GM19351 (cell line): ENCODE results near the gene NR2C2.
"Not testable (repeated sequence)": the region's sequence is repeated elsewhere in the genome, so short reads cannot be mapped to it uniquely, and the experiment has no call there.

Experiments
- ATAC-seq: cut with Tn5 transposase; IDR thresholded peaks from one replicate; pipeline ENCODE4 v1.9.1; 2021; ENCODE audit warnings: mild to moderate bottlenecking, moderate library complexity; ENCODE audit not compliant: unreplicated experiment

The NR2C2 gene

GRCh38 chr3:14957153-14957552 lies 9.8 kb downstream of the NR2C2 start:
- ATAC-seq: no peak

GRCh38 chr3:14957925-14958324 lies 10.5 kb downstream of the NR2C2 start:
- ATAC-seq: no peak

DNA sequence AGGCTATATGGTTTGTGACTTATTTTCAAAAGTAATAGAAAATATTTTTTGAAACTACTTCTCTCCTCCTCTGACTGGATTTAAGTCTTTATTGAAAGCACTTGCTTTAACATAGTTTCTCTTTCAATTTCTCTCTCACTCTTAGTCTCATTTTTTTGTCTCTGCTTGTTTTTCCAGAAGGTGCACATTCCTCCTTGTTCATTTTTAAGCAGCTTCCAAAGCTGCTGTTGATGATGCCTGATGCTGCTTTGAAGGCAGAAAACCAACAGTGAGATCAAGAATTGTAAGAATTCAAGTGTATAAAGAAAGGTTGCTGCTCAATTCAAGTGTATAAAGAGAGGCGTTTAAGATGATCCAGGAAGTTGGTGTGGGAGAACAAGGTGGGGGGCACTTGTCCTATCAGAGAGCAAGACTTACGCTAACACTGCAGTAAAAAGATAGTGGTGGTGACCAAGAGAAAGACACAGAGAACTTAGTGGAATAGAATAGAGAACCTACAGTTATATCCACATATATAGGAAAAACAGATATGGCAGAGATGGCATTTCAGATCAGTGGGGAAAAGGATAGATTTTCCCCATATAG lies 12.1 kb downstream of the NR2C2 start:
- no peak for ATAC-seq

- ATAC-seq: no peak
Measured at GRCh38 chr3:14962762-14963161, 15.4 kb downstream of the NR2C2 start.

DNA sequence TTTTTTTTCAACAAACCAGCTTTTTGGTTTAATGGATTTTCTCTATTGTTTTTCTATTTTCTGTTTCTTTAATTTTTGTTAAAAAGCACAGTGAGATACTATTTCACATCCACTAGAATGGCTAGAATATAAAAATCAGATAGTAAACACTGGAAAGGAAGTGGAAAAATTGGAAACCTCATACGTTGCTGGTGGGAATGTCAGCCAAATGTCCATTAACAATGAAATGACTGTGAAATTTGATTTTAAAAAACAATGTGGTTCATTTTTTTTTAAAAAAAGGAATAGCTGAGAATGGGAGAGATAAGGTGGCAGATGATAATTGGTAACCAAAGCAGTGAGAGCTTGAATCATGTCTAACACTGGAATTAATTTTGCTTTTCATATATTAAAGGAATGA lies 19.9 kb downstream of the NR2C2 start:
- ATAC-seq: no peak

DNA sequence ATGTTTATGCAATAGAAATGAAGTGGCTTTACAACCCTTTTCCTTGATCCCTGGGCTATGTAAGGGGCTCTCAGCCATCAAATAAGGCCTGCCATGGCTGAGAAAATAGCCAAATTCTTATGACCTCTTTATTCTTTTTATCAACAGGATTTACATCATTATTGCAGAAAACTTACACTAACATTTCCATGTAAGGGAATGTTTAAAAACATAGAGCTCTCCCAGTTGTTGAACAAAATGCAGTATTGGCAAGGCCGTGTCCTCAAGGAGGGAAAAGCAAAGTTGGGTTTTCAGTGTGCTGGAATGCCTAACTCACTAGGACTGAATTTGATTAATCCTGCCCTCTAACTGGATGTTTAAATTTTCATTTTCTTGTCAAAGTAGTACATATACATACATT lies 22.3 kb downstream of the NR2C2 start:
- ATAC-seq: no peak

GRCh38 chr3:14976317-14976716 lies 28.9 kb downstream of the NR2C2 start:
- ATAC-seq: no peak

GRCh38 chr3:14980689-14981088 lies 33.3 kb downstream of the NR2C2 start:
- ATAC-seq: peak; percentile 75

DNA sequence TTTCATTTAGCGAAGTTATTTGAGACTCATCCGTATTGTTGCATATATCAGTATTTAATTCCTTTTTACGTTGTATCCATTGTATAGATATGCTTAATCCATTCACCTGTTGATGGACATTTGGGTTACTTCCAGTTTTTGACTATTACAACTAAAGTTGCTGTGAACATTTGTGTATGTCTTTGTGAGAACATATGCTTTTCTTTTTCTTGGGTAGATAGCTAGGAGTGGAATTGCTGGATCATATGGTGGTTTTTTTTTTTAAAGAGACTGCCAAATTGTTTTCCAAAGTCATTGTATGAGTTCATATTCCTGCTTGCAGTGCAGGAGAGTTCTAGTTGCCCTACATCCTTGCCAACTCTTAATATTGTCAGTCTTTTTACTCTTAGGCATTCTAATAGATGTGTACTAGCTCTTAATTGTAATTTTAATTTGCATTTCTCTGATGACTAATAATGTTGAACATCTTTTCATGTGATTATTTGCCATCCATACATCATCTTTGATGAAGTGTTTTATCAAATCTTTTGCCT lies 37.3 kb downstream of the NR2C2 start:
- no peak for ATAC-seq

- peak; percentile 100 for ATAC-seq
Measured at GRCh38 chr3:14988988-14989394, 41.6 kb downstream of the NR2C2 start.

- no peak for ATAC-seq
Measured at GRCh38 chr3:14989943-14990779, 42.8 kb downstream of the NR2C2 start.

GRCh38 chr3:14990780-14991148 lies 43.4 kb downstream of the NR2C2 start:
- no peak for ATAC-seq

GRCh38 chr3:14991151-14991742 lies 43.9 kb downstream of the NR2C2 start:
- ATAC-seq: no peak

DNA sequence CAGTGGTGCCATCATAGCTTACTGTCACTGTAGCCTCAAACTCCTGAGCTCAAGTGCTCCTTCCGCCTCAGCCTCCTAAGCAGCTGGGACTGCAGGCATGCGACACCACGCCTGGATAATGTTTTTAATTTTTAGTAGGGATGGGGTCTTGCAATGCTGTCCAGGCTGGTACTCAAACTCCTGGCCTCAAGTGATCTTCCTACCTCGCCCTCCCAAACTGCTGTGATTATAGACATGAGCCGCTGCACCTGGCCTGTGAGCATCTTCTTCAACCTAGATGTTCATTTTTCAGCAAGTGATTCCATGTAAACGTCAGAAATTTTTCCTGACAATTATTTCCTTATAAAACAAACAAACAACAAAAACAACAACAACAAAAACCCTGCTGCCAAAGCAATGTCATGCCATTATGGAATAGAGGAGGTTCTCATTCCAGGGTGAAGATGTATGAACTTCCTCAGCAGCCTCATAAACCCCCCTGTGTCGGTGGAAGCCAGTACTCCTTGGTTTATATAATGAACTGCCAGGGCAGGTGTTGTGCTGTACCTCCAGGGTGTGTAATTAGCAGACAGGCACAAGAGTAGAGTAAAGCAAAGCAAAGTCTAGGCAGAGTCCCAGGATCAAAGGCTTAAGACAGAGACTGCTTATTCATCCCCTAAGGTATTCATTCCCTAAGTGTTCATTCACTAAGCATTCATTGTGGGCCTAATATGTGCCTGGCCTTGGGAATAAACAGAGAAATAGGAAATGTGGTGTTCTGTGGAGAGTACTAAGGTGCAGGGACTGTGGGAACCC lies 44.6 kb downstream of the NR2C2 start:
- ATAC-seq: no peak

GRCh38 chr3:14997941-14998340 lies 50.6 kb downstream of the NR2C2 start:
- ATAC-seq: no peak

GRCh38 chr3:14999182-14999581 lies 51.8 kb downstream of the NR2C2 start:
- not testable (repeated sequence) for ATAC-seq

DNA sequence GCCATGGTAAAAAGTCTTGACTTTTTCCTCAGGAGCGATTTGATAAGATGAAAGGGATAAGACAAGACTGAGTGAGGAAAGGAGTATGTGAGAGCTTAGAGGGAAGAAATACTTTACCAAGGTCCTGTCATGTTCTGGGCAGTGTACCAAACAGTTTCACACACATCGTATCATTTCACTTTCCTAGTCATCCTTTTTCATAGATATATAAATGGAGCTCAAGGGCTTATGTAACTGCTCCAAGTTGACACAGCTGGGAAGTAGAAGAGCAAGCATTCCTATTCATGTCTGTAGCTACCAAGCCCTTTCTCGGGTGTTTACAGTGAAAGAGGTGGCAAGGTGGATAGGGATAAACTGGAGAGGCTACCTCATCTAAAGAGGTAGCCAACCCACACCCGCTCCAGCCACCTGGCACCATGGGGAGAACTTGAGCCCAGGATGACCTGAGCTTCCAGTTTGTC lies 60.3 kb downstream of the NR2C2 start:
- no peak for ATAC-seq

DNA sequence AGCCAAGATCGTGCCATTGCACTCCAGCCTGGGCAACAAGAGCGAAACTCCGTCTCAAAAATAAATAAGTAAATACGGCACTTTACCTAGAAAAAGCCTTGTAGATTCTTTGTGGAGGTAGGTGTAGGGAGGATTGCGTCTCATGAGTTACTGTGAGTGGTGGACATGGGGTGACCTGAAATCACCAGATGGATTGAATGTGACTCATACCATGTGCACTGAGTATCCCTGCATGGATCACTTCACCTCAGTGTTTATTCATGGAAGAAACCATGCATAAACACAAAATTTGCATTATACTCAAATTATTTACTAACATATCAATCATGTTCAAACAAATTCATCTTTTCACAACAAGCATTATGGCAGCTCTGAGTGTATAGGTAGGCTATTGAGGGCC lies 61.8 kb downstream of the NR2C2 start:
- no peak for ATAC-seq

GRCh38 chr3:15010664-15011063 lies 63.3 kb downstream of the NR2C2 start:
- ATAC-seq: no peak

GRCh38 chr3:15011174-15011573 lies 63.8 kb downstream of the NR2C2 start:
- no peak for ATAC-seq
